ENCODE results near the gene SEZ6L.

GRCh38 chr22:26239581-26239980 is 70.3 kb downstream of the SEZ6L start:
- TF ChIP-seq YY1 (IDR thresholded peaks at IDR 0.05; ENCODE audit: insufficient read depth, insufficient read length) (no peak), SUZ12 (IDR thresholded peaks at IDR 0.05; ENCODE audit: extremely low read depth, insufficient read depth, insufficient read length) (no peak), ZNF274 (IDR thresholded peaks at IDR 0.05; ENCODE audit: low read depth, low read length) (no peak)
